Lower leg skin (tissue), 3 donors: ENCODE measurements around the gene MARS1.

ENCODE experiments used
- POLR2A ChIP-seq, 2 donors: fragments of 450-650 bp; IDR thresholded peaks; one replicate each; pipeline ENCODE4 v1.6.1; 2016 to 2017; ENCODE audit warnings: antibody characterized with exemption in 2 of 2, mild to moderate bottlenecking in 1 of 2, moderate library complexity in 1 of 2
- TF ChIP-seq, protein P1 (sequence below), 3 donors: fragments of 450-650 bp; IDR thresholded peaks; one replicate each; pipeline ENCODE4 v1.5.1; 2016; ENCODE audit warnings: antibody characterized with exemption in 3 of 3, mild to moderate bottlenecking in 3 of 3, moderate library complexity in 2 of 3

- TF ChIP-seq POLR2A (IDR thresholded peaks at IDR 0.05), result no peak
- TF ChIP-seq, protein P1, sequence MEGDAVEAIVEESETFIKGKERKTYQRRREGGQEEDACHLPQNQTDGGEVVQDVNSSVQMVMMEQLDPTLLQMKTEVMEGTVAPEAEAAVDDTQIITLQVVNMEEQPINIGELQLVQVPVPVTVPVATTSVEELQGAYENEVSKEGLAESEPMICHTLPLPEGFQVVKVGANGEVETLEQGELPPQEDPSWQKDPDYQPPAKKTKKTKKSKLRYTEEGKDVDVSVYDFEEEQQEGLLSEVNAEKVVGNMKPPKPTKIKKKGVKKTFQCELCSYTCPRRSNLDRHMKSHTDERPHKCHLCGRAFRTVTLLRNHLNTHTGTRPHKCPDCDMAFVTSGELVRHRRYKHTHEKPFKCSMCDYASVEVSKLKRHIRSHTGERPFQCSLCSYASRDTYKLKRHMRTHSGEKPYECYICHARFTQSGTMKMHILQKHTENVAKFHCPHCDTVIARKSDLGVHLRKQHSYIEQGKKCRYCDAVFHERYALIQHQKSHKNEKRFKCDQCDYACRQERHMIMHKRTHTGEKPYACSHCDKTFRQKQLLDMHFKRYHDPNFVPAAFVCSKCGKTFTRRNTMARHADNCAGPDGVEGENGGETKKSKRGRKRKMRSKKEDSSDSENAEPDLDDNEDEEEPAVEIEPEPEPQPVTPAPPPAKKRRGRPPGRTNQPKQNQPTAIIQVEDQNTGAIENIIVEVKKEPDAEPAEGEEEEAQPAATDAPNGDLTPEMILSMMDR (IDR thresholded peaks at IDR 0.05), result no peak
Measured at GRCh38 chr12:57487597-57488401, at the start of gene MARS1.
